Psoas muscle (tissue), 8 donors: ENCODE measurements around the gene GRB10. TPM values are rescaled to one million over a fixed set of nuclear protein-coding genes. Genes with fewer than 3 reads are reported as not detected.

Experiments used
- ATAC-seq, 4 donors: fragments of 200-7000 bp; cut with Tn5 transposase; one replicate each; pipeline ENCODE4 v1.9.1; 2020; ENCODE audit warnings: moderate library complexity in 3 of 4, mild to moderate bottlenecking in 2 of 4
- DNase-seq, 2 donors: peaks; one replicate each; pipeline ENCODE4 v3.0.0-alpha.2; 2020
- H3K27ac ChIP-seq: fragments of 200-600 bp; one replicate; pipeline ENCODE4 v1.8.0; 2022
- H3K27me3 ChIP-seq, 3 donors: fragments of 200-600 bp in 1 of 3; one replicate each; pipeline versions ENCODE4 v1.6.1 to v1.8.0; 2013 to 2022; ENCODE audit warnings: low read length in 2 of 3, mild to moderate bottlenecking in 2 of 3, moderate library complexity in 1 of 3; ENCODE audit not compliant: insufficient read depth in 3 of 3
- H3K36me3 ChIP-seq, 2 donors: fragments of 200-600 bp in 1 of 2; one replicate each; pipeline versions ENCODE4 v1.6.1 to v1.8.0; 2013 to 2022; ENCODE audit warnings: low read depth in 1 of 2, mild to moderate bottlenecking in 1 of 2, moderate library complexity in 1 of 2; ENCODE audit not compliant: insufficient read depth in 1 of 2
- H3K4me1 ChIP-seq: fragments of 200-600 bp; one replicate; pipeline ENCODE4 v1.8.0; 2022
- H3K4me3 ChIP-seq: fragments of 200-600 bp; one replicate; pipeline ENCODE4 v1.8.0; 2022; ENCODE audit warnings: mild to moderate bottlenecking
- H3K9me3 ChIP-seq: fragments of 200-600 bp; one replicate; pipeline ENCODE4 v1.8.0; 2022
- CTCF ChIP-seq: fragments of 200-600 bp; IDR thresholded peaks from one replicate; pipeline ENCODE4 v1.8.0; 2022; ENCODE audit warnings: antibody characterized with exemption
- WGBS, 3 donors: extraction: QIAGEN DNeasy Blood & Tissue Kit; methylation state at CpG; one replicate each; pipeline versions ENCODE4 v1.1.6 to v1.1.7; 2013; 5-methylcytosine and 5-hydroxymethylcytosine counted together
- intact Hi-C, 2 donors: fragments of 100-400 bp; cut with DNase I; formaldehyde crosslinking; loops; one replicate each; pipeline versions ENCODE4 v1.11.0 to v1.14.2; 2022
- polyA plus RNA-seq, 3 donors: library from polyadenylated mRNA; stranded (reverse); fragments of 200-250 nt; gene quantifications; one replicate each; pipeline ENCODE4 v1.2.3, GENCODE V29; 2013
- total RNA-seq, 4 donors: library from RNA; stranded (reverse); fragmentation: NEBNext Ultra II Directional in 2 of 4; extraction: Animal tissue kit (Norgen Biotek cat#: 25700) in 2 of 4; gene quantifications; one replicate each; pipeline versions ENCODE4 v1.2.1 to v1.2.4, GENCODE V29; 2021 to 2023
- donor health status: healthy with polysubstance abuse.
- donor health status: DM: no; HTN: no; CAD: no; lungs with moderate emphysema.
- donor health status: Bipolar disorder and iron deficiency.
- donor health status: healthy.
- donor health status: DM: yes; HTN: yes; CAD: no.
- donor health status: DM: no; HTN: no; CAD: no.
- donor health status: DM: no; HTN: no; CAD: no.
- donor health status: DM: yes; HTN: yes; CAD: no.

Gene GRB10
- total and polyA plus RNA-seq, 7 donors: 25.8 to 72.7 (median 53.0) TPM

- intact Hi-C loops: no loop called here
- DNase-seq (no peak), ATAC-seq (no peak)
- TF ChIP-seq CTCF: no peak
- 87 to 92% (median 89%) methylated on average over 4 of the region's 4 CpGs for WGBS, 3 donors
- H3K4me1 ChIP-seq: peaks cover 17% of the 10 kb centered on the region
- peaks cover 4 to 73% of the 10 kb centered on the region in 2 donors for H3K36me3 ChIP-seq
- H3K9me3 ChIP-seq: no peaks in the 10 kb centered on the region
- no peaks in the 10 kb centered on the region for H3K27me3 ChIP-seq
- no peak overlapping the region for H3K4me3 ChIP-seq
- H3K27ac ChIP-seq: peak overlapping the region; percentile 46
These were observed 186.2 kb downstream of the GRB10 start for GRCh38 chr7:50596484-50596883.

GRCh38 chr7:50595491-50596102 is 187.1 kb downstream of the GRB10 start:
- H3K4me1 ChIP-seq: peaks cover 17% of the 10 kb centered on the region
- H3K27me3 ChIP-seq: no peaks in the 10 kb centered on the region
- peak; percentile 40 for TF ChIP-seq CTCF
- H3K9me3 ChIP-seq: no peaks in the 10 kb centered on the region
- peak overlapping the region; percentile 46 for H3K27ac ChIP-seq
- peak in 1 of 2 donors; percentile 47 for DNase-seq
- peaks cover 4 to 67% of the 10 kb centered on the region in 2 donors for H3K36me3 ChIP-seq
- peak; percentile 72 to 81 (median 77) for ATAC-seq
- intact Hi-C loops: no loop called here
- no peak overlapping the region for H3K4me3 ChIP-seq
- WGBS, 3 donors: 43 to 45% (median 44%) methylated on average over 5 of the region's 5 CpGs

- Histone ChIP-seq H3K36me3 (peaks cover 4 to 60% of the 10 kb centered on the region in 2 donors), H3K4me3 (no peak overlapping the region), H3K9me3 (no peaks in the 10 kb centered on the region), H3K27ac (no peak overlapping the region), H3K4me1 (peaks cover 17% of the 10 kb centered on the region), H3K27me3 (no peaks in the 10 kb centered on the region)
- no peak for DNase-seq
- peak in 1 of 4 donors; percentile 16 for ATAC-seq
- intact Hi-C loops: loop anchor here (5.0 kb wide), 2 partner anchors 88 to 123 kb away; no protein-coding TSS in a partner anchor
- TF ChIP-seq CTCF: no peak
- 65 to 82% (median 70%) methylated on average over 7 of the region's 7 CpGs for WGBS, 3 donors
These were observed 187.8 kb downstream of the GRB10 start for GRCh38 chr7:50594734-50595485.

GRCh38 chr7:50594136-50594535 is 188.6 kb downstream of the GRB10 start:
- H3K36me3 ChIP-seq: peaks cover 4 to 53% of the 10 kb centered on the region in 2 donors
- no peak for TF ChIP-seq CTCF
- no peaks in the 10 kb centered on the region for H3K9me3 ChIP-seq
- no peak for DNase-seq
- no peak for ATAC-seq
- 63 to 88% (median 67%) methylated on average over 4 of the region's 4 CpGs for WGBS, 3 donors
- no peak overlapping the region for H3K4me3 ChIP-seq
- H3K27ac ChIP-seq: peak overlapping the region; percentile 50
- no peaks in the 10 kb centered on the region for H3K27me3 ChIP-seq
- peaks cover 17% of the 10 kb centered on the region for H3K4me1 ChIP-seq
- intact Hi-C loops: loop anchor here (5.0 kb wide), 2 partner anchors 87 to 122 kb away; no protein-coding TSS in a partner anchor
